ENCODE measurements around the gene ADGRB3. TPM values are rescaled to one million over a fixed set of nuclear protein-coding genes. Genes with fewer than 3 reads are reported as not detected.
"Not testable (repeated sequence)": the region's sequence is repeated elsewhere in the genome, so short reads cannot be mapped to it uniquely, and the experiment has no call there.

Gene ADGRB3
- total RNA-seq, 1 donor from 2014 or later, result 0.20 TPM

GRCh38 chr6:69349771-69350170 is 714.7 kb downstream of the ADGRB3 start:
- no peak for ATAC-seq

DNA sequence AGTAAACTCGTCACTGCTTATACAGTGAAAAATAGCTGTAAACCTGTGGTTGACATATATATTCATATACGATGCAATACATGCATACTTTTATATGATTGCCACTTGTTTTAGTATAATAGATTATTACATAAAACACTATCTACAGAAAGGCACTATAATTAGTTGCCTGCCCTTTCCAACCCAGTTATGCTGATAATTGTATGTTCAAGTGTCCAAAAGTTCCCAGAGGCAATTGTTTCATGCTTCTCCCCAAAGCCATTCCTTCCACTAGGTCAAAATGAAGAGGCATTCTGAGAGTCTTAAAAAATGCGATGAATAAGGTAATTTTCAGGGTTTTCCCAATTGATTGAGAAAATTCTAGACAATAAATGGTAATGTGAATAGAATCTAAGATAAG is 727.1 kb downstream of the ADGRB3 start:
- ATAC-seq, result no peak

GRCh38 chr6:69366831-69367230 is 731.7 kb downstream of the ADGRB3 start:
- ATAC-seq, result no peak

- ATAC-seq, result no peak
Observed at GRCh38 chr6:69368613-69369012, 733.5 kb downstream of the ADGRB3 start.

DNA sequence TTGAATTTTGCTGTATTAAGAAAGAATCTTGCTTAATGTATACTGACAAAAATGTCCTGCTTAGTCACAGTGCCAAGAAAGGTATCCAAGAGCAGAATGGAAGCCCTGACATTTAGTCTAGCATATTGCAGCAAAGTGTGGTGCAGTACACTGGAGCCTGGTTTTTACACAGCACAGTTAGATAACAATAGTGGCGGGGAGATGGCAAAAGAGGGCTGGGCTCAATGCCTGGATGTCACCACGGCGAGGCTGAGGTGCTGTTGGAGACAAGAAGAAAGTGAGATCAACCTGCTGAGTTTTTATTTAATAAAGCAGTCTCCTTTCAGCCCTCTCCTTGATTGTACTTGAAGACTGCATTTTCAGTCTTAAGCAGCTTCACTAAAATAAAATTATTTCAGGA is 735.7 kb downstream of the ADGRB3 start:
- ATAC-seq, result no peak

- ATAC-seq, result no peak
Observed at GRCh38 chr6:69378326-69378725, 743.2 kb downstream of the ADGRB3 start.

GRCh38 chr6:69379518-69379917 is 744.4 kb downstream of the ADGRB3 start:
- ATAC-seq, result no peak

DNA sequence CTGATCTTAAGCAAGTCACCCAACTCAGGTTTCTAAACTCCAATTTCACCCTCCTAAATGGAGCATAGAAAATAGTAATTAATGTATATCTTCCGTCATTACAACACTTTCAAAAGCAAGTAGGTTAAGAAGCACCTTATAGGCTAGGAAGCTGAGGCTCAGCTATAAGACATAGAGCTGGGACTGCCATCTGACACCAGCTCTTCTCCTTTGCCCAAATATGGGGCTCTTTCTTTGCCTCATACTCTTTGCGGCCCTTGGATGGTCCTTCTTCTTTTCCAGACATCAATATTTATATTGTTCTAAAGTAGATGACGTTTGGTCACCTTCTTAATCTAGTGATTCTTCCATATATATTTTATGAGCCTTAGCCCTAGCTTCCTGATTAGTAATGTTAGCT is 748.5 kb downstream of the ADGRB3 start:
- no peak for ATAC-seq

- ATAC-seq, result no peak
Observed at GRCh38 chr6:69386426-69386825, 751.3 kb downstream of the ADGRB3 start.

GRCh38 chr6:69390125-69390524 is 755.0 kb downstream of the ADGRB3 start:
- ATAC-seq, result no peak

- ATAC-seq, result no peak
Observed at GRCh38 chr6:69391106-69391505, 756.0 kb downstream of the ADGRB3 start.

DNA sequence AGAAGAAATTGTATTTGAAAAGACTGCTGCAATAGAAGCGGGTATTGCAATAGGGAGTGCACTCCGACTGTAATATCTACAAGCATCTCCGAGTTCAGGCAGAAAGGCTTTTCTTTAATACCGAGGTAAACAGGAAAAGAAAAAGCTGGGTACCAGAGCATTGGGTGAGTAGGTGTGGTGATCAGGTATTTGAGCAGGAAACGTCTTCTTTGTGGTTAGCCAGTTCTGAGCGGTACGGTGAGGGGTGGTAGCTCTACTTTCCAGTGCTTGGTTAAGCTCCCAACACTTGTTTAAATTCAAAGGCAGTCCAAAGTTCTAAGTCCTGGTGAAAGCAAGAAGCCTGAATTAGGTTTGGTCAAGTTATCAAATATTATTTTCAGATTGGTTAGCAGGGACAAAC is 757.7 kb downstream of the ADGRB3 start:
- no peak for ATAC-seq

GRCh38 chr6:69398311-69398710 is 763.2 kb downstream of the ADGRB3 start:
- no peak for ATAC-seq

DNA sequence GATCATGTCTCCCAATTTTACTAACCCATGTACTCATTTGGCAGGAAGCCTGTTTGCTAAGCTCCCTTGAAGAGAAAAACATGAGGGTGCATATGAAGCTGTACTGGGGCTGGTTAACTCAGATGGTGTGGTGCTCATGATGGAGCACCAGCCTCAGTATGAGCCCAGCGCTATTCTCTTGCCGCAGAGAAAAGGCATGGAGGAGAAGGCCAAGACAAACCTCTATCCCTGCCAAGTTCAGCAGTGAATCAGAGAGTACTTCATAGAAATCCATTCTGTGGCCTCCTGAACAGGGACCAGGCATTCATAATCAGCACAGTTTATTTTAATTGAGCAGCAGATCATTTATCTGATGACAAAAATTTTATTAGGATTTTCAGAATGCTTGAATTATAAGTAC is 763.6 kb downstream of the ADGRB3 start:
- no peak for ATAC-seq

- no peak for ATAC-seq
Observed at GRCh38 chr6:69408886-69409285, 773.8 kb downstream of the ADGRB3 start.

DNA sequence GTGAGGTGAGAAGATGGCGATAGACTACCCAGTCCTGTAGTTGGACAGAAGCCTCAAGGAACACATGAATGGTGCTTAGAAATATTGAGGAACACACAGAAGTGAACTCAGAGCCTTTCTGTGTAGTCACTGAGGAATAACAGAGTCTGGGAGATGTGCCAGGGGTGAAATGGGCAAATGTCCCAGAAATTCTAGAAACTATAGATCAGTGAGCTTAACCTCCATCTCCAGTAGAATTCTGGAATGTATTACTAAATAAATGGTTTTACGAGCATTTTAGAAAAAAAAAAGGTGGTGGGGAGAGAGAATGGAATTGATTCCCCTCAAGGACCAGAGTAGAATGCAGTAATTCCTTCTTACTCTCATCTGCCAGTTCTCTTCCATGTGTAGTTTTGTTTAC is 781.7 kb downstream of the ADGRB3 start:
- ATAC-seq, result no peak

DNA sequence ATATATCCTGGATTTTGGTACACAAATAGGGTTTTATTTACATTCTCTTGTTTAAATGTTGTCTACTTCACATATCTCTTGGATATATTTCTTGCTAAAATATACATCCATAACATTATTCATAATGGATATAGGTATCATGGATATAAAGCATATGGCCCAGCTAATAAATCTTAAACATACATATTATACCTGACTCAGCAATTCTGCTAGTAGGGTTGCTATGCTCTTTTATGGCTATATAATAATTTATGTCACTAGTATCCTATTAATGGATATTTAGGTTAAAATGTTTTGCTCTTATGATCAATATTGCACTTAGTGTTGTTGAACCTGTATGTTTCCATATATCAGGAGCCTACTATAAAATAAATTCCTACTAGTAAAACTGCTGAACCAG is 786.2 kb downstream of the ADGRB3 start:
- no peak for ATAC-seq

DNA sequence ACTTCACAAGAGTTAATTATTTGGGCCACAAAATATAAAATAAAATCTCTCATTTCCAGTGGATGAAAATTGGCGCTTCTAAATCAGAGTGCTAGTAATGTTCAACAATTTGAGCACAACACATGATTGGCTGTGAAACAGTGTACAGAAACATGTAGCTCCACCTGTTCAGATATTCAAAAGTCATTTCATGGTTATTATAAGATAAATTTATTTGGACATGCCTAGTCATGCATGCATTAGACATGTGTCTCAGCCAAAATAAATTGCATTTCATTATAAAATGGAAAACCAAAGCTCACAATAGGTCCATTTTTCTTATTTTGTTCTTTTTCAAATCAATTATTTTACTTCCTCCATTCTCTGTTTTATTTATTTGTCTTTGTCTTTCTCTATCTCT is 786.9 kb downstream of the ADGRB3 start:
- no peak for ATAC-seq

DNA sequence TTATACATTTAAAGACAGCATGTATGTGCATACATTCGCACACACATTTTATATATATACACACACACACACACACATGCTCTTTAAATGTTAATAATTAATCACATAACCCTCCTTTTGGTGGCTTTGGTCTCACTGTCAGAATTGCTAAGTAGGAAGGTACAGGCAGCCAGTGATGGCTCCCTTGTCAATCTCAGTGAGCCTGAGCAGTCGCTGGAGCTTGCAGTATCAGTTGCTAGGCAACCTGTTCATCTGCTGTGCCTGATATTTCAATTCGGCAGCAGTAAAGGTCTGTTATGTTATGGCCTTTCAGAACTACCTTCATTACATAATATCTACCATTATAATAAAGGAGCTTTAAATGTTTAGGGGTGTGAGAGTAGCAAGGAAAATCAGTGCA is 787.4 kb downstream of the ADGRB3 start:
- no peak for ATAC-seq

DNA sequence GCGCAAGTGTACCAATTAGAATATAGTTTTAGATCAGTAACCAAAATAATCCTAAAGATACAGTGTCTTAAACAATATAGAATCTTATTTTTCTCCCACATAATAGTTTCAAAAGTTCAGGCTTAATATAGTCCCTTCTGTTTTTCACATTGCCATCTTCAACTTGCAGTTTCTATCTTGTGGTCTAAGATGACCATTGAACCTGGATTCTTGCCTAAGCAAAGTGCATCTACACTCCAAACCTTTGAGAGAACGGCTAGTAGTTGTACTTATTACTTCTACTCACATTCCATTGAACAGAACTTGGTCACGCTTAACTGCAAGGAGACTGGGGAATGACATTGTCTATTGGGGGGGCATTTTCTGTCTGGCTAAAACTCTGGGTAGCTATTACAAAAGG is 788.7 kb downstream of the ADGRB3 start:
- ATAC-seq, result no peak

- ATAC-seq, result no peak
Observed at GRCh38 chr6:69424581-69424980, 789.5 kb downstream of the ADGRB3 start.

- ATAC-seq, result no peak
Observed at GRCh38 chr6:69427882-69428281, 792.8 kb downstream of the ADGRB3 start.

- ATAC-seq, result not testable (repeated sequence)
Observed at GRCh38 chr6:69432168-69432567, 797.1 kb downstream of the ADGRB3 start.

GRCh38 chr6:69433116-69433515 is 798.0 kb downstream of the ADGRB3 start:
- not testable (repeated sequence) for ATAC-seq

GRCh38 chr6:69438113-69438512 is 803.0 kb downstream of the ADGRB3 start:
- ATAC-seq, result no peak
